IgD-negative memory B cell (primary cell): ENCODE results near the gene XCL2. TPM values are rescaled to one million over a fixed set of nuclear protein-coding genes. Genes with fewer than 3 reads are reported as not detected.
"Not testable (repeated sequence)": the region's sequence is repeated elsewhere in the genome, so short reads cannot be mapped to it uniquely, and the experiment has no call there.

ENCODE experiments used
- H3K27ac Mint-ChIP-seq, 3 donors: one replicate each; pipeline ENCODE4 v1.8.0; 2020 to 2022; ENCODE audit warnings: mild to moderate bottlenecking in 3 of 3, mixed read lengths in 3 of 3, moderate library complexity in 1 of 3
- H3K27me3 Mint-ChIP-seq: one replicate; pipeline ENCODE4 v1.8.0; 2021; ENCODE audit warnings: mixed read lengths
- H3K36me3 Mint-ChIP-seq: one replicate; pipeline ENCODE4 v1.8.0; 2020; ENCODE audit warnings: mild to moderate bottlenecking, mixed read lengths
- H3K4me1 Mint-ChIP-seq, 3 donors: one replicate each; pipeline ENCODE4 v1.8.0; 2020 to 2022; ENCODE audit warnings: mixed read lengths in 3 of 3, mild to moderate bottlenecking in 1 of 3
- H3K4me3 Mint-ChIP-seq, 4 donors: one replicate each; pipeline ENCODE4 v1.8.0; 2020 to 2022; ENCODE audit warnings: mild to moderate bottlenecking in 4 of 4, mixed read lengths in 4 of 4, moderate library complexity in 3 of 4
- H3K9me3 Mint-ChIP-seq, 3 donors: one replicate each; pipeline ENCODE4 v1.8.0; 2020 to 2021; ENCODE audit warnings: mixed read lengths in 3 of 3, mild to moderate bottlenecking in 1 of 3
- polyA plus RNA-seq: library from polyadenylated mRNA; unstranded; fragments of 300-500 nt; fragmentation: Illumina TruSeq; gene quantifications from one replicate; pipeline ENCODE4 v1.2.3, GENCODE V29; 2021

XCL2 gene
- polyA plus RNA-seq, 1 donor from 2014 or later: 2.5 TPM

DNA sequence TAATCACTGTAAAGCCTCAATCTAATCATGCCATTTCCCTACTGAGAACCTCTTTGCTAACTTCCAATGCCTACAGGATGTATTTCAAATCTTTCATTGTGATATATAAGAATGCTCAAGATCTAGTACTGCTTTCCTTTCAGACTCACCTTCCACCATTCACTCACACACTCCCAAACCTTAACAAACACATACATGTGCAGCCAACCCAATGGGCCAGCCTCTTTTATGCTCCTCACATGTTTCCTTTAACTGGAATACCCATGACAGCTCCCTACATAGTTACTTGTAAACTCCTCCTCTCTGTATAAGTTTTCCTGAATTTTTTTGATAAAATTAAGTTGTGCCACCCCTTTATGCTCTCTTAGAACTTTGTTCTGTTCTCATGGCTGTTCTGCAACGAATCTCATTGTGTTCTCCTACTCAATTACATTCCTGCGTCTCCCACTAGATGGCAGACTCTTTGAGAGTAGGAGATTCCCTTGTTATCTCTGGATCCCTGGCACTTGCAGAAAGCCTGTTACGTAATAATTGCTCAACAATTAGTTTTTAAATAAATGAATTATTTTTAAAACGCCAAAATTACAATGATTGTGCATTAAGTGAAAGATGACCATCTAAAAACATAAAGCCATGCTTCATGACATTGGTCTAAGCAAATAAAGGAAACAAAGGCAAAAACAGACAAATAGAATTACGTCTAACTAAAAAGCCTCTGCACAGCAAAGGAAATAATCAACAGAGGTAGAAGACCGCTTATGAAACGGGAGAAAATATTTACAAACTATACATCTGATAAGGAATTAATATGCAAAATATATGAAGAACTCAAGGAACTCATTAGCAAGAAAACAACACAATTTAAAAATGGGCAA is 2.1 kb upstream of the XCL2 start:
- H3K4me1 Mint-ChIP-seq, H3K27me3 Mint-ChIP-seq, H3K27ac Mint-ChIP-seq, H3K4me3 Mint-ChIP-seq, H3K36me3 Mint-ChIP-seq, H3K9me3 Mint-ChIP-seq: not testable (repeated sequence)

- peak overlapping the region in 1 of 4 donors; percentile 84 for H3K4me3 Mint-ChIP-seq
- H3K4me1 Mint-ChIP-seq, H3K36me3 Mint-ChIP-seq, H3K27me3 Mint-ChIP-seq, H3K9me3 Mint-ChIP-seq, H3K27ac Mint-ChIP-seq: not testable (repeated sequence)
Measured at GRCh38 chr1:168542978-168543377, 819 bp downstream of the XCL2 start.

- not testable (repeated sequence) for H3K4me1 Mint-ChIP-seq, H3K27ac Mint-ChIP-seq, H3K4me3 Mint-ChIP-seq, H3K36me3 Mint-ChIP-seq, H3K9me3 Mint-ChIP-seq, H3K27me3 Mint-ChIP-seq
Measured at GRCh38 chr1:168540798-168541197, 3.0 kb downstream of the XCL2 start.

DNA sequence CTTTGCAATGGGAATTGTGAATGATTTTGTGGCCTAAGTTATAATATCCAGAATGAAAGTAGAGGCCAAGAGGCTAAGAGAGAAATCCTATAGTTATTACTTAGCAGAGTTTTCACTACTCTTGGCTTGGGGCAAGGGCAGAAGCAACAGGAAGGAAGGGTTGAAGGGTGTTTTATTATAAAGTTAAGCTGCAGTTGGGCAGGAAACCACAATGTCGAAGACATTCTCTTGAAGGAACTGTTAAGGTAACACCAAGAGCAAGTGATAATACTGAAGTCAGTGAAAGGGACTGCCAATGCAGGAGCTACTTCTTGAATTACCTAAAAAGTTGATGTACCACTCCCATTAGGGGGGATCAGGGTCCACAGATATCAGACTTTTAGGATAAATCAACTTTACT is 8.3 kb downstream of the XCL2 start:
- no peaks in the 10 kb centered on the region for H3K27me3 Mint-ChIP-seq
- peaks cover 6 to 17% (median 17%) of the 10 kb centered on the region in 3 donors for H3K4me1 Mint-ChIP-seq
- H3K9me3 Mint-ChIP-seq: peaks cover 0 to 2% (median 0%) of the 10 kb centered on the region in 3 donors
- H3K4me3 Mint-ChIP-seq: peak overlapping the region in 3 of 4 donors; percentile 43 to 59 (median 57)
- peak overlapping the region in 2 of 3 donors; percentile 48 to 87 for H3K27ac Mint-ChIP-seq
- no peaks in the 10 kb centered on the region for H3K36me3 Mint-ChIP-seq

DNA sequence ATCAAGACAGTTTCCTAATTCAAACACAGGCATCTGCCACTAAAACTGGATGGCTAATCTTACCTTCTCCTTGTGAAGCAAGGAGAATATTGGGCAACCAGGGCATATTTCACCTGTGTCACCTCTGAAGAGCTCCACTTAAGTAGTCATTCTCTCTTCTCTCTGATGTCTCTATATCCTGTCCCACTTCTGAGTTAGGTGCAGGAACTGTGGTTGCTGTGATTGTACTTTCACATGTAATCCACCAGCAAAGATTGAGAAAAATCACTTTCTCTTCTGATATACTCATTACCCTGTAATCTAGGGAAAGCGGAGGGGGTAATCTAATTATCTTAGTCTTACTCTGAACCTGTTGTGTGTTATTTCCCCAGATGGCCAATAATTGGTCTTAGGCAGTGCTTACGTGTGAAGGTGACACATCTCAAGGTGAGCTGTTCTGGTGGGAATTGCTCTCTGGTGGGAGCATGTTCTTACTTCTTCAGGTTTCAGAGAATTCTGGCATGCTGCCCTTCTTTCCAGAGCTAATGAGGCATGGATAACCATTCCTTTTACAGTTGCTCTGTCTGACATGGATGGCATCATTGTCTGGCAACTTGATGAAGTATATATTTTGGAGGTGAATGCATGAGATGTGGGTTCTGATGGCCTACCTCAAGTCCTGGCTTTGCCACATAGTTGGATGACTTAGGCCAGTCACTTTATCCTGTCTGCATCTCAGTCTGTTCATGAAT is 12.0 kb downstream of the XCL2 start:
- no peaks in the 10 kb centered on the region for H3K36me3 Mint-ChIP-seq
- H3K4me3 Mint-ChIP-seq: no peak overlapping the region

GRCh38 chr1:168529518-168529917 is 14.3 kb downstream of the XCL2 start:
- no peak overlapping the region for H3K27ac Mint-ChIP-seq
- H3K27me3 Mint-ChIP-seq: no peaks in the 10 kb centered on the region

More for the DNA sequence above, 12.0 kb downstream of the XCL2 start:
- H3K27me3 Mint-ChIP-seq: no peaks in the 10 kb centered on the region
- no peak overlapping the region for H3K27ac Mint-ChIP-seq
- H3K4me1 Mint-ChIP-seq: peaks cover 6 to 17% (median 13%) of the 10 kb centered on the region in 3 donors
- no peaks in the 10 kb centered on the region for H3K9me3 Mint-ChIP-seq

GRCh38 chr1:168521401-168522000 is 22.3 kb downstream of the XCL2 start:
- no peak overlapping the region for H3K27ac Mint-ChIP-seq
- H3K36me3 Mint-ChIP-seq: peaks cover 2% of the 10 kb centered on the region
- peaks cover 8 to 14% (median 9%) of the 10 kb centered on the region in 3 donors for H3K9me3 Mint-ChIP-seq
- H3K27me3 Mint-ChIP-seq: peaks cover 19% of the 10 kb centered on the region
- peaks cover 0 to 9% (median 2%) of the 10 kb centered on the region in 3 donors for H3K4me1 Mint-ChIP-seq
- H3K4me3 Mint-ChIP-seq: no peak overlapping the region

More at GRCh38 chr1:168529518-168529917, 14.3 kb downstream of the XCL2 start:
- H3K4me1 Mint-ChIP-seq: no peaks in the 10 kb centered on the region
- no peaks in the 10 kb centered on the region for H3K36me3 Mint-ChIP-seq
- peaks cover under 1 to 1% (median under 1%) of the 10 kb centered on the region in 3 donors for H3K9me3 Mint-ChIP-seq
- no peak overlapping the region for H3K4me3 Mint-ChIP-seq

- Mint-ChIP-seq H3K4me3 (no peak overlapping the region), H3K27ac (no peak overlapping the region), H3K27me3 (peaks cover 19% of the 10 kb centered on the region), H3K9me3 (peaks cover 8 to 14% (median 9%) of the 10 kb centered on the region in 3 donors), H3K4me1 (peaks cover 0 to 9% (median 2%) of the 10 kb centered on the region in 3 donors), H3K36me3 (peaks cover 2% of the 10 kb centered on the region)
Measured at GRCh38 chr1:168520832-168521231, 23.0 kb downstream of the XCL2 start.

- Mint-ChIP-seq H3K4me1 (peaks cover 0 to 9% (median 2%) of the 10 kb centered on the region in 3 donors), H3K27me3 (peaks cover 19% of the 10 kb centered on the region), H3K4me3 (no peak overlapping the region), H3K36me3 (peaks cover 2% of the 10 kb centered on the region), H3K9me3 (peaks cover 8 to 14% (median 9%) of the 10 kb centered on the region in 3 donors), H3K27ac (no peak overlapping the region)
Measured at GRCh38 chr1:168520052-168520751, 23.6 kb downstream of the XCL2 start.

DNA sequence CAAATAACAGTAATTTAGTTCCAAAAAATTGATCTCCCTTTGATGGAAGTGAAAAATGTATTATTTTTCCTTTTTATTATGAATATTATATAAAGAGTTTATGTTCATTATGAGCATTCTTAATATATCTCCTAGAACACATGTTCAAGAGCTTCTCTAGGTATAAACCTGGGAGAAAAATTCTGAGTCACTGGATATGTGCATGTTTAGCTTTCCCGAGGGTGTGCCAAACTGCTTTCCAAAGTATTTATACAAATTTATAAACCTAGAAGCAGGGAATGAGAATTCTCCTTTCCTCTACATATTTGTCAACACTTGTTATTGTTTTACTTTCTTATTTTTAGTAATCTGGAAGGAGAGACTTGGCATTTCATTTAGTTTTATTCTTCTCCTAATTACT is 25.0 kb downstream of the XCL2 start:
- H3K4me3 Mint-ChIP-seq: no peak overlapping the region
- peaks cover 4 to 6% (median 4%) of the 10 kb centered on the region in 3 donors for H3K9me3 Mint-ChIP-seq
- H3K4me1 Mint-ChIP-seq: peaks cover 0 to 9% (median 2%) of the 10 kb centered on the region in 3 donors
- H3K36me3 Mint-ChIP-seq: peaks cover 2% of the 10 kb centered on the region
- H3K27me3 Mint-ChIP-seq: peaks cover 19% of the 10 kb centered on the region
- no peak overlapping the region for H3K27ac Mint-ChIP-seq

- peaks cover 0 to 9% (median 2%) of the 10 kb centered on the region in 3 donors for H3K4me1 Mint-ChIP-seq
- peaks cover 2% of the 10 kb centered on the region for H3K36me3 Mint-ChIP-seq
- no peak overlapping the region for H3K4me3 Mint-ChIP-seq
- H3K9me3 Mint-ChIP-seq: peaks cover 2 to 4% (median 2%) of the 10 kb centered on the region in 3 donors
- H3K27me3 Mint-ChIP-seq: peaks cover 19% of the 10 kb centered on the region
- peak overlapping the region in 2 of 3 donors; percentile 13 to 25 for H3K27ac Mint-ChIP-seq
Measured at GRCh38 chr1:168518201-168518689, 25.6 kb downstream of the XCL2 start.

DNA sequence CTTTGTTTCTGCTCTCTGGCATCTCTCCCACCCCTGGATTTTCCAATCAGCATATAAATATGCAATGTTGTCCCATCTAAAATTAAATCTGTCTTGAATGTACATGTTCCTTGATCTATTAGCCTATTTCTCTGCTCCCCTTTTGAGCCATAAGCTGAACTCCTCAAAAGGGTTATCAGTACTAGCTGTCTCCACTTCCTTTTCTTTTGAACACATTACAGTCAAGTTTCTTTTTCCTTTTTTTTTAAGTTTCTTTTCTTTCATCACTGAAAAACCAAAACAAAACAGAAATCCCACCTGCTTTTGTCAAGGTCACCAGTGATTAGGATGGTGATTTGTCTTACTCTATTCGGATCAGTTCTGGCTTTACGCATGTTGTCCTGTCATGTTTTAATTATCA is 29.3 kb downstream of the XCL2 start:
- H3K4me1 Mint-ChIP-seq: no peaks in the 10 kb centered on the region
- H3K27me3 Mint-ChIP-seq: peaks cover 4% of the 10 kb centered on the region
- no peaks in the 10 kb centered on the region for H3K9me3 Mint-ChIP-seq
- H3K27ac Mint-ChIP-seq: no peak overlapping the region
- H3K36me3 Mint-ChIP-seq: no peaks in the 10 kb centered on the region
- no peak overlapping the region for H3K4me3 Mint-ChIP-seq

- Mint-ChIP-seq H3K27me3 (peaks cover 2% of the 10 kb centered on the region), H3K27ac (no peak overlapping the region), H3K4me1 (no peaks in the 10 kb centered on the region), H3K4me3 (peak overlapping the region in 1 of 4 donors; percentile 55), H3K36me3 (no peaks in the 10 kb centered on the region), H3K9me3 (no peaks in the 10 kb centered on the region)
Measured at GRCh38 chr1:168513656-168514404, 30.0 kb downstream of the XCL2 start.
